ENCODE data around the gene MEPCE. TPM values are rescaled to one million over a fixed set of nuclear protein-coding genes. Genes with fewer than 3 reads are reported as not detected.
A peak's percentile ranks its signal among the peaks of the same experiment; 100 is the strongest.
"Not testable (repeated sequence)": the region's sequence is repeated elsewhere in the genome, so short reads cannot be mapped to it uniquely, and the experiment has no call there.

MEPCE gene
- polyA plus RNA-seq (2014; cell fraction: cytosol; rRNA removed), result 21.8 and 28.3 TPM in 2 replicates
- polyA plus RNA-seq (2014; cell fraction: nucleus; rRNA removed), result 20.0 and 21.4 TPM in 2 replicates

GRCh38 chr7:100429637-100430492 is at the start of gene MEPCE:
Gene MEPCE (plus strand): TSS chr7:100429831. CDS start chr7:100430019, 188 bp downstream.
- peak; percentile 97 for DNase-seq (ENCODE audit: low spot score)

DNA sequence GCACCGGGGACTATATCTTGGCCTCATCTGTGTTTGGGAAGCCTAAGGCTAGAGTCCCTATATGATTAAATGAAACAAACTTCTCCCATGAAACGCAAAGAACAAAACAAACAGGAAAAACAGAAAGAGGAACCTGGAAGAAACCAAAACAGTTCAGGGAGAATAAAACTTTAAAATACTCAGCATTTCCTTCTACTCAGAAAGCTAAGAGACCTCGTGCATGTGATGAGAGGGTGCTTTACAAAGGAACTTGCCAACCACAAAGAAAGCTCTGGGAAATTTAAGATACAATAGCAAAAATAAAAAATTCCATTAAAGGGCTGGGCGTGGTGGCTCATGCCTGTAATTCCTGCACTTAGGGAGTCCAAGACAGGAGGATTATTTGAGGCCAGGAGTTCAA is 49.4 kb upstream of the MEPCE start:
- no peak for DNase-seq (ENCODE audit: low spot score)

GRCh38 chr7:100381531-100382233 is 47.9 kb upstream of the MEPCE start:
- not testable (repeated sequence) for DNase-seq (ENCODE audit: low spot score)

DNA sequence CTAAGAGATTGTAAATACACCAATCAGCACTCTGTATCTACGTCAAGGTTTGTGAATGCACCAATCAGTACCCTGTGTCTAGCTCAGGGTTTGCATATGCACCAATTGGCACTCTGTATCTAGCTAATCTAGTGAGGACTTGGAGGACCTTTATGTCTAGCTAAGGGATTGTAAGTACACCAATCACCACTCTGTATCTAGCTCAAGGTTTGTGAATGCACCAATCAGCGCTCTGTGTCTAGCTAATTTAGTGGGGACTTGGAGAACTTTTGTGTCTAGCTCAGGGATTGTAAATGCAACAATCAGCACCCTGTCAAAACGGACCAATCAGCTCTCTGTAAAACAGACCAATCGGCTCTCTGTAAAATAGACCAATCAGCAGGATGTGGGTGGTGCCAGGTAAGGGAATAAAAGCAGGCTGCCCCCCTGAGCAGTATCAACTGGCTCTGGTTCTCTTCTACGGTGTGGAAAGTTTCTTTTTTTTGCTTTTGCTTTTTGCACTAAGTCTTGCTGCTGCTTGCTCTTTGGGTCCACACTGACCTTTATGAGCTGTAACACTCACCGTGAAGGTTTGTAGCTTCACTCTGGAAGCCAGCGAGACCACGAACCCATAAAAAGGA is 47.3 kb upstream of the MEPCE start:
- peak; percentile 56 for DNase-seq (ENCODE audit: low spot score)

DNA sequence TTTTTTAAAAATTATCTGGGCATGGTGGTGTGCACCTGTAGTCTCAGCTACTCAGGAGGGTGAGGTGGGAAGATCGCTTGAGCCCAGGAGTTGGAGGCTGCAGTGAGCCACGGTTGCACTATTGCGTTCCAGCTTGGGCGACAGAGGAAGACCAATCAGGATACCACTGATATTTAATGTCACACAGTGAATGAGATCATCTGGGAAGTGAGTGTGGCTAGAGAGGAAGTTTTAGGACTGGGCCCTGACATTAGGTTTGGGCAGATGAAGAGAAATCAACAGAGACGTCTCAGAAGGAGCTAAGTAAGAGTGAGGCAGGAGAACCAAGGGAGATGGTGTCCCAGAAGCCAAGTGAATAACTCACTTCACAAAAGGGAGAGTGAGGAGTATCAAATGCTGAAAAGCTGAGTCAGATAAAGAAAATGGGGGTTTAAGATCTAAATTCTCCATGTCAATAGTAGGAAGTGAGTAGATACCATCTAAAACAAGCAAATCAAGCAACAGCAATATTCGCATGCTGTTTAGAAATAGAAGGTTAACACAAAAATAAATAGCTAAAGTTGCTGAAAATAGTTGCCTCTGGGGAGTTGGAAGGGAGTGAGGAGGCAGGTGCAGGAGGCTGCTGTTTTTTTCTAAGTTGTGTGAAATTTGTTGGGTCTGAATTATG is 44.9 kb upstream of the MEPCE start:
- no peak for DNase-seq (ENCODE audit: low spot score)

DNA sequence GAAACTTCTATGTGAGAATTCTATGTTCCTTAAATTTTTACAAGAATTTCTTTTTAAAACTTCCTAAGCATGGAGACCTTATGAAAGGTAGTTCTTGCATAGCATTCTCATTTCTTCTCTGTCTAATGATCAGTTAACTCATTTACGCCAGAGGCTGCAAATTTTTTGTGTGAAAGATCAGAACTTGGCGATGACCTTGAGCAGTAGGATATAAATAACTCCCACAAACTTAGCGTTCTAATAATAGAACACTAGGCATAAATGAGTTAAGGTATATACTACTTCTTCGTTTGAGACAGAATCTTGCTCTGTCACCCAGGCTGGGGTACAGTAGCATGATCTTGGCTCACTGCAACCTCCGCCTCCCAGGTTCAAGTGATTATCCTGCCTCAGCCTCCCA is 42.7 kb upstream of the MEPCE start:
- DNase-seq (ENCODE audit: low spot score), result no peak

DNA sequence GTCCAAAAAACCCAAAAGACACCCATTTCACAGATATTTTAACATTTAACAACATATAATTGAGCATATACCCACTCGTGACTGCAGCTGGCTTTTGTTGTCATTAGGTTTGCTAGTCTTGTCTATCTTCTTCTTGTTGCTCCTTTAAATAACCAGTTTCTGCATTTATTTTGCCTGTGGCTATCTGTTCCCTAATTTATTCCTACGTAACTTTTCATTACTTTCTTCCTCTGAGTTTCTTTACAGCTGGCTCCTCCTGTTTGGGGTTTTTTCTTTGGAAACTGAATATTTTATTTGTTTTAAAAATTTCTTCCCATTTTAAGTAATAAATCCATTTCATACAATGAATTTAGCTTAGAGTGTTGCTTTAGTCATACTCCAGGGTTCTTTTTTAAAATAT is 41.9 kb upstream of the MEPCE start:
- DNase-seq (ENCODE audit: low spot score), result no peak

GRCh38 chr7:100389437-100390088 is 40.1 kb upstream of the MEPCE start:
- DNase-seq (ENCODE audit: low spot score), result no peak

- DNase-seq (ENCODE audit: low spot score), result no peak
Observed at GRCh38 chr7:100390286-100391009, 39.2 kb upstream of the MEPCE start.

- no peak for DNase-seq (ENCODE audit: low spot score)
Observed at GRCh38 chr7:100393233-100393905, 36.3 kb upstream of the MEPCE start.

DNA sequence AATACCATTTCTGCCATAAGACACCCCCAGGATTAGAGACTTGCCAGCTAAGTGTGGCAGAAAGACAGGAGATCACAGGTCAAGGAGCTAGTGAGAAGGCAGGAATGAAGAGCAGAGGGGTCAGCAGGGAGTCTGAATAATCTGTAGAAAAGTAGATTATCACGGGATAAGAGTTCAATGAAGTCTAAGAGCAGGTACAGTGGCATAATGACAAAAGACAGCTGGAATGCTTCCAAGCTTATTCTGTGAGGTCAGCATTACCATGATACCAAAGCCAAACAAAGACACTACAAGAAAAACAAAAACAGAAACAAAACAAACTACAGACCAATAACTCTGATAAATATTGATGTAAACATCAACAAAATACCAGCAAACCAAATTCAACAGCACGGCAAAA is 35.6 kb upstream of the MEPCE start:
- DNase-seq (ENCODE audit: low spot score), result no peak

- no peak for DNase-seq (ENCODE audit: low spot score)
Observed at GRCh38 chr7:100396421-100396982, 33.1 kb upstream of the MEPCE start.

DNA sequence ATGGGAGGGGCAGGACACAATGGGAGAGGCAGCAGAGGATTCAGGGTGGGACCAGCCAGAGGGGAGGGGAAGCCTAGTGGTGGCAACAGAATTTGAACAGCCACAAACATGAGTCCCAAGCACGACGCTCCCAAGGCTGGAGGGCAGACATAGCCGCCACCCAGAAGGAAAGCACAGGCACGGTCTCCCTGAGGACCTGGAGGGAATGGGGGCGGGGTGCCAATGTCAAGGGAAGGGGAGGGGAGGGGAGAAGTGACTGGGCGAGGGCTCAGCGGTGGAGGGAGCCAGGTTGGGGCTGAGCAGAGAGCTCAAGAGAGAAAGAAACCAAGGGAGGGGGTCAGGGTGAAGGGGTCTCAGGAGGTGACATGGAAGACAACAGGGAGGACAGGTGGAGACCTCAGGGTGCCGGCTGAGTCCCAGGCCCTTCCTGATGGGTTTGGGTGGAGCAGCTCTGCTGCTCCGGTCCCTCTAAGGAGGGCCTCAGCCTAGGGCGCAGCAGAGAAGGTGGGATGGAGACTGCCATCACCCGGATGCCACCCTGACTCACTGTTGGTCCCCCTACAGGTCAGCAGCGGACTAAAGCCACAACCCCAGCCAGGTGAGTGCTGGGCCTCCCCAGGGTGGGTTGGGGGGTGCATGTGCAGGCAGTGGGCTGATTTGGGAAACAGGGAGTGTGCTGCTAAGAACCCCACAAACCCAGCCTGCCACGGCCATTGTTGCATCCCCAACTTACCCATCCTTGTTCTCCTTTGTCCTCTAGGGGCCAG is 32.1 kb upstream of the MEPCE start:
- no peak for DNase-seq (ENCODE audit: low spot score)

DNA sequence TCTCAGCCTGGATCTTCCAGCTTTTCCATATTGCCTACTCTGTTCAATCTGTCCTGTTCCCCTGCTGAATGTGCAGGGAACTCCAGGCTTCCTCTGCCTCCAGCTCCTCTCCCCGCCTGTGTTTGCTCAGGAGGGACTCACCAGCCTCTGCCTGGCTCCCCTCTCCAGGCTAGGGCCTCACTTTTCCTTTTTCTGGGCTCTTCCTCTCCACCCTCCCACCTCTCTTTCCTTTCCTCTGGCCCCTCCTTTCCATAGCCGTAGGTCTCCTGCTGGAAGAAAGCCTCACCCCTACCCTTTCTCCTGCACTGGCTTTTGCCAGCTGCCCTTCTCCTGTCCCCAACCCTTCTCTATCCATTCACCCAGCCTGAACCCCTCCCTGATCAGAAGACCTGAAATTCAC is 31.4 kb upstream of the MEPCE start:
- DNase-seq (ENCODE audit: low spot score), result no peak

- DNase-seq (ENCODE audit: low spot score), result no peak
Observed at GRCh38 chr7:100400041-100400440, 29.6 kb upstream of the MEPCE start.

DNA sequence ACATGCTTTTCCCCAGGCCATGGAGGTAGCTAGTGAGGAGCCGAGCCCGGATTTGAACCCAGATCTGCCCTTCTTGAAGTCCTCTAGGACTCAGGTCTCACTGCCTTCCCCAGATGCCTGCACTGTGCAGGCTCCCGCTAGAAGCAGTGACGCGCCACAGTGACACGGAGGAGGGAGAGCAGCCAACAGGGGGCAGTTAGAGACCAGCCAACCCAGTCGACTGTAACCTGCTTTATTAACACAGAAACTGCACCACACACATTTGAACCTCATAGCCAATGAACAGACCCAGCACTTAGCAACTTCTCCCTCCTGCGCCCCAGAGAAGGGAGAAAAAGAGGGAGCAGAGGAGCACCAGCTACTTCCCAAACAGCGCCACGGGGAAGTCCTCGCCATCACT is 29.0 kb upstream of the MEPCE start:
- peak; percentile 60 for DNase-seq (ENCODE audit: low spot score)

GRCh38 chr7:100401811-100402210 is 27.8 kb upstream of the MEPCE start:
- no peak for DNase-seq (ENCODE audit: low spot score)

DNA sequence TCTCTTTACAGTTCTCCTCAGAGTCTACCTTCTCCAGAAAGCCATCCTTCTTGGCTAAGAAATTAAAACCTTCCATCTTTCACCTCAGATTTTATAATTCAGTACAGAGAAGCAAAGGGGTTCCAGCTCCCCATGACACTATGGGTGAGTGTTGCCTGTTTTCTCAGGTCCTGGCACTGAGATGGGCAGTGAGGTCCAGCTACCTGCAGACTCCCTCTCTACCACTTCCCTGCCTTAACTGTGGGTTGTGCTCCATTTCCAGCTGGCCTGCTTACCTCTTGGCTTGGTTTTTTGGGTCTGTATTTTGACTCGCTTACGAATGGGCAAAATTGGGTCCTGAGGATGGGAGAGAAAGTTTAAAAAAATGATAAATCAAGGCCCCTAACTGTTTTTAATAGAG is 27.4 kb upstream of the MEPCE start:
- DNase-seq (ENCODE audit: low spot score), result no peak

DNA sequence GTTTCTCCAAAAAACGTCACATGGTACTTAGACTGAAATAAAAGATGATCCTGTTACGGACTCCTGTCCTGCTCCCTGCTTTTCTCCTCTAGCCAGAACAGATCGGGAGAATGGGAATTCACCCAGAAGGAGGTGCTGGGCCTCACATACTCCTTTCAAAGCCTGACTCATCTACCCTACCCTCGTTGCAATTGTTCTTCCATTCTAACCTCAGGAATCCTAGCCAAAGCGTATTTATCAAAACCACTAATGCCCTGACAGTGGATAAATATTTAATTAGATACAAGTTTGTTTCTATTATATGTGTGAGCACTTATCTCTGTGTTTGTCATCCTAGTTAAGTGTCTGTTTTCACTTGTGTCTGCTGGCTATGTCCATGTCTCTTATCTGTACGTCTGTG is 22.9 kb upstream of the MEPCE start:
- DNase-seq (ENCODE audit: low spot score), result no peak

Data from SK-N-DZ (cell line).